Measurements from ENCODE around the gene DCAF16.

The DCAF16 gene

DNA sequence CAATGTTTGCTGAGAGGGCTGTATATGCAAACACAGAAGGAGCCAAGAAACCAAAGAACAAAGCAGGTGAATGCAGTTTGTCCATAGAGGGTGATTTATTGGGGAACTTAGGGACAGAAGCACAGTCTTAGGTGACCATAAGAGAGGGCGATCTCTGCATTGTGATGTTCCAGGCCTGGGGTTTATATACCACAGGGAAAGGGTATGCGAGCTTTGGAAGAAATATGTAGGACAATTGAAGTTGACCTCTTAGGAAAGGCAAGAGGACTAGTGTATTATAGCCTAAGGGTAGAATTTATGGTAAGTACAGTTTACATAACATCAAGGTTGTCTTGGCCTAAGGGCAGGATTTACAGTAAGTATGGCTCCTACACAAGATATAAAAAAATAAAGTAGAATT lies 56.9 kb downstream of the DCAF16 start:
- H4K8ac ChIP-seq (ENCODE audit: low read depth, low read length) = no peak overlapping the region
- no peak for DNase-seq
- no peak overlapping the region for H3K27ac ChIP-seq (ENCODE audit: low read depth, low read length)
- no peak overlapping the region for H3K56ac ChIP-seq (ENCODE audit: low read length)
- H2BK15ac ChIP-seq (replicated peaks; ENCODE audit: low read depth) = no peak overlapping the region
- no peak overlapping the region for H3K23ac ChIP-seq (ENCODE audit: low read length)
- no peak overlapping the region for H3K9ac ChIP-seq (ENCODE audit: low read length)
- no peaks in the 10 kb centered on the region for H3K4me1 ChIP-seq (ENCODE audit: control insufficient read depth, low read depth, low read length)
- H2BK5ac ChIP-seq (ENCODE audit: low read length) = no peak overlapping the region
- no peaks in the 10 kb centered on the region for H3K79me1 ChIP-seq (ENCODE audit: low read length)
- no peak overlapping the region for H2BK120ac ChIP-seq (ENCODE audit: low read depth, low read length)
- no peaks in the 10 kb centered on the region for H3K36me3 ChIP-seq (ENCODE audit: control insufficient read depth, insufficient read depth, low read length)
- H3K4me2 ChIP-seq (ENCODE audit: low read length) = no peak overlapping the region
- no peaks in the 10 kb centered on the region for H3K79me2 ChIP-seq (ENCODE audit: control insufficient read depth, insufficient read depth, low read length)
- no CpG with 5 or more reads among the region's 2 CpGs for WGBS (ENCODE audit: extremely low coverage, insufficient coverage, low lambda C conversion rate)
- no peak overlapping the region for H3K4me3 ChIP-seq (ENCODE audit: low read length)
- no peak overlapping the region for H3K18ac ChIP-seq (ENCODE audit: low read length)
- no peaks in the 10 kb centered on the region for H3K27me3 ChIP-seq (ENCODE audit: insufficient read depth, low read length, poor library complexity)
- H3K4ac ChIP-seq (ENCODE audit: low read depth, low read length) = no peak overlapping the region
- no peak overlapping the region for H2AK5ac ChIP-seq (ENCODE audit: low read length)
- no peak overlapping the region for H4K5ac ChIP-seq (ENCODE audit: low read length)

Data from mesendoderm (in vitro differentiated cells).